ENCODE measurements around the gene MPPE1. TPM values are rescaled to one million over a fixed set of nuclear protein-coding genes. Genes with fewer than 3 reads are reported as not detected.

The MPPE1 gene
- total and polyA plus RNA-seq, 9 of the 15 experiments (the other 6 are each of a cell fraction or from before 2014, with no cell fraction given), result 10.7 to 19.5 (median 13.3) TPM

DNA sequence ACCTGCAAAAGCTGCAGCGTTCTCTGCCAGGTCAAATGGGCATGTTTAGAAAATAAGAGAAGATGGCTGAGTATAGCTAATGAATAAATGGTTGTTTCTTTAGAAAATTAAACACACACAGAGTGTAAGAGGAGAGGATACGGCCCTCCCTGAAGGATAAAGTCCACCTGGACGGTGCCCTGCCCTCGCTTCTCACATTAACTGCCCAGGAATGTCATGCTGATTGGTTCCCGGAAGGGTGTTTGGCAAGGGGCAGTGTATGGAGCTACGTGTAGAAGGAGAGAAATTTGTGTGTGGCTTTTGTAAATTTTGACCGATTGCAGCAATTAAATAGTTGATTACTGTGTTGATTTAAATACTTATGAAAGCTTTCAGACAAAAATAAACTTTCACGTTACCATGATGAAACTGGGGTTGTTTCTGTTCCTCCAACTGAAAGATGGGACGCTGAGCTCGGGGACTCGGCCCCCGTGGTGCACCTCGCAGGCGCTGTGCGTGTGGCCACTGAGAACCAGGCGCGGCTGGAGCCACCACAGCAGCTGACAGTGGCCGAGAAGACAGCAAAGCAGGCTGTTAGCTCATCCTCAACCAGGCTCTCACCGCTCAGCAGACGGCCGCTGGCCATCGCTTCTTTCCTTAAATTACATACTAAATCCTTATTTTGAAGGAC, 22.7 kb downstream of the MPPE1 start:
- no peaks in the 10 kb centered on the region for H3K79me2 ChIP-seq (ENCODE audit: control insufficient read depth, insufficient read depth, low read length)
- no peak for TF ChIP-seq CHD2 (IDR thresholded peaks at IDR 0.05; ENCODE audit: low read depth, low read length)
- TF ChIP-seq USF2 (CRISPR knock-in tag; IDR thresholded peaks at IDR 0.05), result no peak
- no peak for TF ChIP-seq HNRNPK (IDR thresholded peaks at IDR 0.05; ENCODE audit: low read depth, low read length, poor library complexity, severe bottlenecking)
- no peak for TF ChIP-seq SMARCA4 (IDR thresholded peaks at IDR 0.05)
- TF ChIP-seq CEBPG (CRISPR knock-in tag; IDR thresholded peaks at IDR 0.05), result no peak
- no peak for TF ChIP-seq CEBPG (tag; conservative IDR thresholded peaks at IDR 0.05 in 1 of 2, IDR thresholded peaks at IDR 0.05 in 1 of 2)
- TF ChIP-seq, protein P1, sequence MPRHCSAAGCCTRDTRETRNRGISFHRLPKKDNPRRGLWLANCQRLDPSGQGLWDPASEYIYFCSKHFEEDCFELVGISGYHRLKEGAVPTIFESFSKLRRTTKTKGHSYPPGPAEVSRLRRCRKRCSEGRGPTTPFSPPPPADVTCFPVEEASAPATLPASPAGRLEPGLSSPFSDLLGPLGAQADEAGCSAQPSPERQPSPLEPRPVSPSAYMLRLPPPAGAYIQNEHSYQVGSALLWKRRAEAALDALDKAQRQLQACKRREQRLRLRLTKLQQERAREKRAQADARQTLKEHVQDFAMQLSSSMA (CRISPR knock-in tag; IDR thresholded peaks at IDR 0.05), result no peak
- no peak for TF ChIP-seq CC2D1A (IDR thresholded peaks at IDR 0.05)
- TF ChIP-seq ZNF224 (CRISPR knock-in tag; IDR thresholded peaks at IDR 0.05), result no peak
- no peak for TF ChIP-seq TCF3 (CRISPR knock-in tag; IDR thresholded peaks at IDR 0.05)
- no peak for TF ChIP-seq SNIP1 (IDR thresholded peaks at IDR 0.05; ENCODE audit: low read depth)
- no peak for TF ChIP-seq HMG20B (CRISPR knock-in tag; IDR thresholded peaks at IDR 0.05)
- no peak for TF ChIP-seq TAF15 (IDR thresholded peaks at IDR 0.05; ENCODE audit: low read depth, low read length)
- no peak for TF ChIP-seq KLF10 (CRISPR knock-in tag; IDR thresholded peaks at IDR 0.05)
- no peak for TF ChIP-seq ZNF24 (IDR thresholded peaks at IDR 0.05)
- FAIRE-seq, result no peak
- H3K9ac ChIP-seq (ENCODE audit: insufficient read depth in 1 of 2, low read depth in 2 of 2, low read length in 2 of 2), result no peak overlapping the region
- H3K36me3 ChIP-seq (ENCODE audit: control insufficient read depth, insufficient read depth, low read length), result 0 out of 3 replicates have a peak, but pooled peaks cover 2% of the 10 kb centered on the region
- intact Hi-C loops (cut with micrococcal nuclease) (no loop called here), in situ Hi-C loops (cut with MboI) (no loop called here)
- POLR2A ChIA-PET, result no interaction called here
- 82% methylated on average over 22 of the region's 22 CpGs for WGBS (ENCODE audit: insufficient coverage, low coverage, missing lambda C conversion rate)
- no peak for ATAC-seq
- no peak overlapping the region for H2AFZ ChIP-seq (ENCODE audit: low read depth, low read length)
- BruUV-seq (replicated peaks), result no TSS peak
- no peaks in the 10 kb centered on the region for H4K20me1 ChIP-seq (replicated peaks; ENCODE audit: control insufficient read depth, insufficient read depth, low read length)
- H3K4me2 ChIP-seq (ENCODE audit: insufficient read depth, low read length), result no peak overlapping the region
- H3K27ac ChIP-seq (ENCODE audit: extremely low read depth, low read depth, low read length), result no peak overlapping the region
- DNase-seq (ENCODE audit: extremely low read depth in 1 of 4, low spot score in 3 of 4), result no peak
- no peaks in the 10 kb centered on the region for H3K9me3 ChIP-seq (replicated peaks; ENCODE audit: control insufficient read depth, insufficient read depth, low read depth, low read length)
- no peaks in the 10 kb centered on the region for H3K9me1 ChIP-seq (ENCODE audit: control insufficient read depth, insufficient read depth, low read length)
- no peak overlapping the region for H3K4me3 ChIP-seq
- no peaks in the 10 kb centered on the region; a peak in 1 of 5 replicates for H3K27me3 ChIP-seq (ENCODE audit: control insufficient read depth in 2 of 2, insufficient read depth in 2 of 2, low read length in 2 of 2)
- CTCF ChIA-PET (ENCODE audit: low intra/inter-chr PET ratio), result no interaction called here
- peaks cover 11 to 13% of the 10 kb centered on the region in 2 experiments; a peak in 4 of 5 replicates for H3K4me1 ChIP-seq (replicated peaks in 1 of 2; ENCODE audit: control insufficient read depth in 2 of 2, insufficient read depth in 2 of 2, low read length in 2 of 2)
